ENCODE measurements around the gene VIL1. TPM values are rescaled to one million over a fixed set of nuclear protein-coding genes. Genes with fewer than 3 reads are reported as not detected.

VIL1 gene
- polyA plus RNA-seq, 1 donor from 2014 or later = not detected

- H3K9me3 ChIP-seq (ENCODE audit: low read length) = no peaks in the 10 kb centered on the region
- no peaks in the 10 kb centered on the region for H4K20me1 ChIP-seq (ENCODE audit: insufficient read depth)
- no peaks in the 10 kb centered on the region for H3K9me2 ChIP-seq (ENCODE audit: insufficient read depth, low read length)
- no peaks in the 10 kb centered on the region for H3F3A ChIP-seq (ENCODE audit: insufficient read depth, low read length, poor library complexity, severe bottlenecking)
- no peaks in the 10 kb centered on the region for H3K36me3 ChIP-seq (ENCODE audit: insufficient read depth, low read length)
- H3K9ac ChIP-seq (ENCODE audit: low read length) = no peak overlapping the region
- TF ChIP-seq SMC3 (conservative IDR thresholded peaks at IDR 0.05; ENCODE audit: poor library complexity) (no peak), CTCF (IDR thresholded peaks at IDR 0.05; ENCODE audit: poor library complexity, severe bottlenecking) (no peak), POLR2AphosphoS5 (IDR thresholded peaks at IDR 0.05) (no peak), RAD21 (conservative IDR thresholded peaks at IDR 0.05) (no peak), TAF1 (IDR thresholded peaks at IDR 0.05; ENCODE audit: low read depth) (no peak), REST (IDR thresholded peaks at IDR 0.05; ENCODE audit: borderline replicate concordance) (no peak), EP300 (conservative IDR thresholded peaks at IDR 0.05; ENCODE audit: poor library complexity, severe bottlenecking) (no peak), EZH2 (IDR thresholded peaks at IDR 0.05; ENCODE audit: borderline replicate concordance, insufficient read depth, low read length, poor library complexity, severe bottlenecking) (no peak), MXI1 (conservative IDR thresholded peaks at IDR 0.05; ENCODE audit: poor library complexity, severe bottlenecking) (no peak)
- no peak overlapping the region for H3K4me2 ChIP-seq (ENCODE audit: low read length)
- no peak overlapping the region for H3K27ac ChIP-seq (ENCODE audit: low read length)
- H3K4me3 ChIP-seq (ENCODE audit: low read length) = no peak overlapping the region
- H2AFZ ChIP-seq (ENCODE audit: low read depth, low read length) = no peak overlapping the region
- H3K79me2 ChIP-seq (replicated peaks; ENCODE audit: insufficient read depth, low read length) = no peaks in the 10 kb centered on the region
- no peaks in the 10 kb centered on the region for H3K27me3 ChIP-seq (ENCODE audit: insufficient read depth, low read depth, low read length)
Measured at GRCh38 chr2:218435003-218435982, 16.4 kb downstream of the VIL1 start.

GRCh38 chr2:218436992-218437391 is 18.1 kb downstream of the VIL1 start:
- Histone ChIP-seq H3K4me3 (ENCODE audit: low read length) (no peak overlapping the region), H4K20me1 (ENCODE audit: insufficient read depth) (no peaks in the 10 kb centered on the region)

More at GRCh38 chr2:218436992-218437391, 18.1 kb downstream of the VIL1 start:
- H3F3A ChIP-seq (ENCODE audit: insufficient read depth, low read length, poor library complexity, severe bottlenecking) = no peaks in the 10 kb centered on the region
- H3K9me3 ChIP-seq (ENCODE audit: low read length) = no peaks in the 10 kb centered on the region
- H2AFZ ChIP-seq (ENCODE audit: low read depth, low read length) = no peak overlapping the region
- H3K36me3 ChIP-seq (ENCODE audit: insufficient read depth, low read length) = no peaks in the 10 kb centered on the region
- TF ChIP-seq REST (IDR thresholded peaks at IDR 0.05; ENCODE audit: borderline replicate concordance) (no peak), SMC3 (conservative IDR thresholded peaks at IDR 0.05; ENCODE audit: poor library complexity) (no peak), RAD21 (conservative IDR thresholded peaks at IDR 0.05) (no peak), CTCF (IDR thresholded peaks at IDR 0.05; ENCODE audit: poor library complexity, severe bottlenecking) (no peak), EZH2 (IDR thresholded peaks at IDR 0.05; ENCODE audit: borderline replicate concordance, insufficient read depth, low read length, poor library complexity, severe bottlenecking) (no peak), POLR2AphosphoS5 (IDR thresholded peaks at IDR 0.05) (no peak), EP300 (conservative IDR thresholded peaks at IDR 0.05; ENCODE audit: poor library complexity, severe bottlenecking) (no peak), MXI1 (conservative IDR thresholded peaks at IDR 0.05; ENCODE audit: poor library complexity, severe bottlenecking) (no peak), TAF1 (IDR thresholded peaks at IDR 0.05; ENCODE audit: low read depth) (no peak)
- no peak overlapping the region for H3K9ac ChIP-seq (ENCODE audit: low read length)
- H3K27me3 ChIP-seq (ENCODE audit: insufficient read depth, low read depth, low read length) = no peaks in the 10 kb centered on the region
- no peaks in the 10 kb centered on the region for H3K9me2 ChIP-seq (ENCODE audit: insufficient read depth, low read length)
- no peak overlapping the region for H3K4me2 ChIP-seq (ENCODE audit: low read length)
- no peaks in the 10 kb centered on the region for H3K79me2 ChIP-seq (replicated peaks; ENCODE audit: insufficient read depth, low read length)
- no peak overlapping the region for H3K27ac ChIP-seq (ENCODE audit: low read length)
